ENCODE data around the gene CD28.
A peak's percentile ranks its signal among the peaks of the same experiment; 100 is the strongest.
"Not testable (repeated sequence)": the region's sequence is repeated elsewhere in the genome, so short reads cannot be mapped to it uniquely, and the experiment has no call there.

Gene CD28

GRCh38 chr2:203748331-203749126, 42.1 kb downstream of the CD28 start:
- no peak for DNase-seq (ENCODE audit: low read depth in 2 of 2)

GRCh38 chr2:203750346-203751068, 44.1 kb downstream of the CD28 start:
- DNase-seq (ENCODE audit: low read depth in 2 of 2), result no peak

GRCh38 chr2:203751685-203752271, 45.3 kb downstream of the CD28 start:
- no peak for DNase-seq (ENCODE audit: low read depth in 2 of 2)

GRCh38 chr2:203756161-203756560, 49.7 kb downstream of the CD28 start:
- DNase-seq (ENCODE audit: low read depth in 2 of 2), result no peak

- no peak for DNase-seq (ENCODE audit: low read depth in 2 of 2)
Observed at GRCh38 chr2:203758841-203759689, 52.6 kb downstream of the CD28 start.

- DNase-seq (ENCODE audit: low read depth in 2 of 2), result no peak
Observed at GRCh38 chr2:203759690-203760365, 53.4 kb downstream of the CD28 start.

- no peak for DNase-seq (ENCODE audit: low read depth in 2 of 2)
Observed at GRCh38 chr2:203761121-203761520, 54.7 kb downstream of the CD28 start.

GRCh38 chr2:203763241-203763937, 57.0 kb downstream of the CD28 start:
- no peak for DNase-seq (ENCODE audit: low read depth in 2 of 2)

- DNase-seq (ENCODE audit: low read depth in 2 of 2), result no peak
Observed at GRCh38 chr2:203763938-203764664, 57.7 kb downstream of the CD28 start.

GRCh38 chr2:203772456-203773165, 66.2 kb downstream of the CD28 start:
- no peak for DNase-seq (ENCODE audit: low read depth in 2 of 2)

- DNase-seq (ENCODE audit: low read depth in 2 of 2), result no peak
Observed at GRCh38 chr2:203774760-203775159, 68.3 kb downstream of the CD28 start.

- DNase-seq (ENCODE audit: low read depth in 2 of 2), result no peak
Observed at GRCh38 chr2:203775684-203776083, 69.2 kb downstream of the CD28 start.

- no peak for DNase-seq (ENCODE audit: low read depth in 2 of 2)
Observed at GRCh38 chr2:203777030-203777429, 70.6 kb downstream of the CD28 start.

- DNase-seq (ENCODE audit: low read depth in 2 of 2), result not testable (repeated sequence)
Observed at GRCh38 chr2:203779477-203780073, 73.1 kb downstream of the CD28 start.

- DNase-seq (ENCODE audit: low read depth in 2 of 2), result no peak
Observed at GRCh38 chr2:203780231-203780630, 73.8 kb downstream of the CD28 start.

GRCh38 chr2:203781151-203781550, 74.7 kb downstream of the CD28 start:
- no peak for DNase-seq (ENCODE audit: low read depth in 2 of 2)

- peak; percentile 25 to 43 for DNase-seq (ENCODE audit: low read depth in 2 of 2)
Observed at GRCh38 chr2:203782262-203782976, 76.0 kb downstream of the CD28 start.

- no peak for DNase-seq (ENCODE audit: low read depth in 2 of 2)
Observed at GRCh38 chr2:203783496-203784203, 77.2 kb downstream of the CD28 start.
